Ishikawa (cell line): Measurements from ENCODE around the gene TNFAIP8L3.

Source experiments
- CEBPB ChIP-seq: IDR thresholded peaks from 2 replicates; pipeline ENCODE4 v1.6.1; 2012
- CREB1 ChIP-seq: IDR thresholded peaks from 2 replicates; pipeline ENCODE4 v1.6.1; 2012; ENCODE audit warnings: low read depth
- EGR1 ChIP-seq: IDR thresholded peaks from 2 replicates; pipeline ENCODE4 v1.6.1; 2012
- EP300 ChIP-seq: IDR thresholded peaks from 2 replicates; pipeline ENCODE4 v1.6.1; 2012; ENCODE audit warnings: borderline replicate concordance
- FOXM1 ChIP-seq: IDR thresholded peaks from 2 replicates; pipeline ENCODE4 v1.6.1; 2012; ENCODE audit warnings: low read depth, borderline replicate concordance
- NFIC ChIP-seq: IDR thresholded peaks from 2 replicates; pipeline ENCODE4 v1.6.1; 2012
- RAD21 ChIP-seq: IDR thresholded peaks from 2 replicates; pipeline ENCODE4 v1.6.1; 2012; ENCODE audit warnings: low read depth
- TAF1 ChIP-seq: IDR thresholded peaks from 2 replicates; pipeline ENCODE4 v1.6.1; 2012; ENCODE audit warnings: low read depth, mild to moderate bottlenecking
- TCF12 ChIP-seq: IDR thresholded peaks from 2 replicates; pipeline ENCODE4 v1.6.1; 2012; ENCODE audit warnings: low read depth
- TEAD4 ChIP-seq: IDR thresholded peaks from 2 replicates; pipeline ENCODE4 v1.6.1; 2012
- YY1 ChIP-seq: IDR thresholded peaks from 2 replicates; pipeline ENCODE4 v1.6.1; 2012; ENCODE audit warnings: low read depth
- ZBTB7A ChIP-seq: IDR thresholded peaks from 2 replicates; pipeline ENCODE4 v1.6.1; 2012; ENCODE audit warnings: low read depth
- TF ChIP-seq, protein P1 (sequence below): IDR thresholded peaks from 2 replicates; pipeline ENCODE4 v1.6.1; 2012
- TF ChIP-seq, protein P2 (sequence below): IDR thresholded peaks from 2 replicates; pipeline ENCODE4 v1.6.1; 2012; ENCODE audit warnings: low read depth, mild to moderate bottlenecking
- TF ChIP-seq, protein P3 (sequence below): IDR thresholded peaks from 2 replicates; pipeline ENCODE4 v1.6.1; 2012

Gene TNFAIP8L3

DNA sequence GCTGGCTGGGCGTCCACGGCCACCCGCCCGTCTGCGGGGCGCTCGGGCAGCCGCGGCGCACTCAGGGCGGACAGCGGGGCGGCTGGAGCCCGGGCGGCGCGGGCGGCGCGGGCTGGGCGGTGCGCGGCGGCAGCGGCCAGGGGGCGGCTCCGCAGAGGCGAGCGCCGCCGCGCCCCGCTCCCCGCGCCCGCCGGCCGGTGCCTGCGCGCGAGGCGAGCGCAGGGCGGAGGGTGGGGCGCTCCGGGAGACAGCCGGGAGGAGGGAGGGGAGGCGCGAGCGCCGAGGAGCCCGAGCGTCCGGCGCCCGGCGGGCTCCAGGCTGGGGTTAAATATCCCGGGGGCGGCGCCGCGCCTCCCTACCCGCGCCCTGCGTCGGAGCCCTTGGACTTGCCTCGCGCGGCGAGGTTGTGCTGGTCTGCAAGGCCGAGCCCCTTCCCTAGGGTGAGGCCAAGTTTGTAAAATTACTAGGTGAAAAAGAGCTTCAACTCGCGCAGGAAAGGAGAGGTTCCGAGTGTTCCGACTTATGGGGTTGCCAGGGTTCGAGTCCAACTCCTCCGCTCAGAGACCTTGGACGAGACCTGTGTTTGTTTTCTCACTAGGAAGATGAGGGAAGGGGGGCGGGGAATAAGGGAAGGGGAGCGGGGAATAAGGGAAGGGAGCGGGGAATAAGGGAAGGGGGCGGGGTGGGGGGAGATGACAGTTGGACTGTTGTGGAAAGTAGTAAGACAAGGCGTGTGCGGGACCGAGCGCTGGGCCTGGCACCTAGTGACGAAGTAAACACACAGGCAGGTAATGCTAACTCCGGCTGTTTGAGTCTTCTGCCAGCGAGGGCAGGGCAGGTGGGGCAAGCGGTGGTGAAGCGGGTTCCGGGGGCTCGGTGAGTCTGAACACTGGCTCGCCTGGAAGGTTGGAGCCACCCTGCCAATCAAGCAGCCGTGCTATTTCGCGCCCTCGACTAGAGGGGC lies at the start of gene TNFAIP8L3:
TNFAIP8L3 (minus strand) TSS at position 301 of the 964 bp plus-strand sequence. CDS start 311 bp downstream, outside the sequence.
- TF ChIP-seq TCF12 (no peak), NFIC (no peak)
- TF ChIP-seq, protein P1, sequence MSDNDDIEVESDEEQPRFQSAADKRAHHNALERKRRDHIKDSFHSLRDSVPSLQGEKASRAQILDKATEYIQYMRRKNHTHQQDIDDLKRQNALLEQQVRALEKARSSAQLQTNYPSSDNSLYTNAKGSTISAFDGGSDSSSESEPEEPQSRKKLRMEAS: no peak

DNA sequence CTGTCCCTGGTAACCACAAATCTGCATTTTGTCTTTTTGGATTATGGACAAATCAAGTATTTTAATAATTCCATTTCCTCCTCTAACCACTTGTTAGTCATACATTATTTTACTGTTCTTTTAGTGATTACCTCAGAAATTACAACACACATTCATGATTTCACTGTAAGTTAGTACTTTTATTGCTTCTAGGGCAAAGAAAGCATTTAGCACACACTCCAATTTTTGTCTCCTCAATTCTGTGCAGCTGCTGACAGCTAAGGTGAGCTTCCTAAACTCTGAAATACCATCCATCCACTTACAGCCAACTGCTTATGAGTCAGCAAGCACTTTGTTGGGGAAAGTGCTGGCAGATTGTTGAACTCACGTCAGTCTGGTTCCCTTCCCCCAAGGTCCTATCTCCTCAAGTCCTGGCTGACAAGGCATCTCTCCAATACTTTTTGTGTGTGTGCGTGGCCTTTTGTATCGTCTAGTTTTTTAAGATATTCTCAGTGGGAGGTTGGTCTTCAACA lies 49.4 kb upstream of the TNFAIP8L3 start:
- TF ChIP-seq TCF12 (no peak), TAF1 (no peak), EGR1 (no peak), NFIC (no peak), TEAD4 (no peak), CEBPB (no peak)

DNA sequence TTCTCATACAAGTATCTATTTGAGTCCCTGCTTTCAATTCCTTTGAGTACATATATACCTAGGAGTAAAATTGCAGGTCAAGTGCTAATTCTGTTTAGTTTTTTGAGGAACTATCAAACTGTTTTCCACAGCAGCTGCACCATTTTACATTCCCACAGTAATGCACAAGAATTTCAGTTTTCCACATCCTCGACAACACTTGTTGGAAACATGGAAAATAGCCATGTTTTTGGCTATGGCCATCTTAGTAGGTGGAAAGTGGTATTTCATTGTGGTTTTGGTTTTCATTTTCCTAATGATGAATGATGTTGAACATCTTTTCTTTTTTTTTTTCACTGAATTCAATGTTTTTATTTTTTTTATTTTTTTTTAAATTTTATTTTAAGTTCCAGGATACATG lies 44.4 kb upstream of the TNFAIP8L3 start:
- no peak for TF ChIP-seq FOXM1
- no peak for TF ChIP-seq TAF1
- TF ChIP-seq CREB1: no peak
- TF ChIP-seq, protein P1: no peak
- TF ChIP-seq, protein P2, sequence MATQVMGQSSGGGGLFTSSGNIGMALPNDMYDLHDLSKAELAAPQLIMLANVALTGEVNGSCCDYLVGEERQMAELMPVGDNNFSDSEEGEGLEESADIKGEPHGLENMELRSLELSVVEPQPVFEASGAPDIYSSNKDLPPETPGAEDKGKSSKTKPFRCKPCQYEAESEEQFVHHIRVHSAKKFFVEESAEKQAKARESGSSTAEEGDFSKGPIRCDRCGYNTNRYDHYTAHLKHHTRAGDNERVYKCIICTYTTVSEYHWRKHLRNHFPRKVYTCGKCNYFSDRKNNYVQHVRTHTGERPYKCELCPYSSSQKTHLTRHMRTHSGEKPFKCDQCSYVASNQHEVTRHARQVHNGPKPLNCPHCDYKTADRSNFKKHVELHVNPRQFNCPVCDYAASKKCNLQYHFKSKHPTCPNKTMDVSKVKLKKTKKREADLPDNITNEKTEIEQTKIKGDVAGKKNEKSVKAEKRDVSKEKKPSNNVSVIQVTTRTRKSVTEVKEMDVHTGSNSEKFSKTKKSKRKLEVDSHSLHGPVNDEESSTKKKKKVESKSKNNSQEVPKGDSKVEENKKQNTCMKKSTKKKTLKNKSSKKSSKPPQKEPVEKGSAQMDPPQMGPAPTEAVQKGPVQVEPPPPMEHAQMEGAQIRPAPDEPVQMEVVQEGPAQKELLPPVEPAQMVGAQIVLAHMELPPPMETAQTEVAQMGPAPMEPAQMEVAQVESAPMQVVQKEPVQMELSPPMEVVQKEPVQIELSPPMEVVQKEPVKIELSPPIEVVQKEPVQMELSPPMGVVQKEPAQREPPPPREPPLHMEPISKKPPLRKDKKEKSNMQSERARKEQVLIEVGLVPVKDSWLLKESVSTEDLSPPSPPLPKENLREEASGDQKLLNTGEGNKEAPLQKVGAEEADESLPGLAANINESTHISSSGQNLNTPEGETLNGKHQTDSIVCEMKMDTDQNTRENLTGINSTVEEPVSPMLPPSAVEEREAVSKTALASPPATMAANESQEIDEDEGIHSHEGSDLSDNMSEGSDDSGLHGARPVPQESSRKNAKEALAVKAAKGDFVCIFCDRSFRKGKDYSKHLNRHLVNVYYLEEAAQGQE: no peak
- no peak for TF ChIP-seq NFIC
- no peak for TF ChIP-seq EGR1
- no peak for TF ChIP-seq TCF12

DNA sequence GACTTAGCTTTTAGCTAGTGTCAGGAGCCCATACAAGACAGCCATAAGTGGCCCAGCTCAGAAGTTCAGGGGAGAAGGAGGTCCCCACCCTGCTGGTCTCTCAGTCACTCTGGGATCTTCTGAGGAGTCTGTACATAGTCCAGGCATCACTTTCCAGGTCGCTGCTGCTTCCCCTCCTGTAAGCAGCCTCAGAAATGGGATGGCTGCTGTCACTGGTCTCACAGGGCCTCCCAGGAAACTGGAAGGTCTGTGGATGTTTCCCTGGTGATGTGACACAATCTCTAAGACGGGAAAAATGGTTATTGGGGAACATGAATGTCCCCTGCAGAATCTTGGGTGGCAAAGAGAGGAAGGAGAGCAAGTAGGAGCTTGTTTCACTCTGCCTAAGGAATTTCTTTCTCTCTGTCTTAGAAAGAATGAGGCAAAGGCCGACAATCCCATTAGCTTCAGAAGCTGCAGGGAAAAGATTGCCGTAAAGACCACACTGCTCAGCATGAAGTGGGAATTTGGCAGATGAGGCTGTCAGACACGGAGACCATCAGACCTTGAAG lies 43.2 kb upstream of the TNFAIP8L3 start:
- TF ChIP-seq, protein P2: no peak
- no peak for TF ChIP-seq NFIC
- TF ChIP-seq, protein P3, sequence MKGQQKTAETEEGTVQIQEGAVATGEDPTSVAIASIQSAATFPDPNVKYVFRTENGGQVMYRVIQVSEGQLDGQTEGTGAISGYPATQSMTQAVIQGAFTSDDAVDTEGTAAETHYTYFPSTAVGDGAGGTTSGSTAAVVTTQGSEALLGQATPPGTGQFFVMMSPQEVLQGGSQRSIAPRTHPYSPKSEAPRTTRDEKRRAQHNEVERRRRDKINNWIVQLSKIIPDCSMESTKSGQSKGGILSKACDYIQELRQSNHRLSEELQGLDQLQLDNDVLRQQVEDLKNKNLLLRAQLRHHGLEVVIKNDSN: no peak
- TF ChIP-seq CEBPB: no peak
- no peak for TF ChIP-seq TAF1
- TF ChIP-seq, protein P1: no peak

DNA sequence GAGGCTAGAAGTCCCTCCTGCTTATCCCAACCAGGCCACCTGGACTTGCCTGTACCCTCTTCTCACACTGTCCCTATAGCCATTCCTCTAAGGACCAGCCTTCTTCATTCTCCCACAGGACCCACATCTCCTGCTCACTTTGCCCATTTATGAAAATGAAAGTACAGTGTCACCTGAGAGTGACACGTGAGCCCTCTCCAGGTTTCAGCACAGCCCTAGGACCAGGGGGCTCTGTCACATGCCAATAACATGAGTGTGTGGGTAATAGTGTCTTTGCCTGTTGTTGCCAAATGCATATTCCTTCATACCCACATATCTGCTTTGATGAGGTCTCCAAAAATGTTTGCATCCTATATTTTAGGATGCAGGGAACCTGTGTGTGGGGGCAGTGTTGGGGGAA lies 42.3 kb upstream of the TNFAIP8L3 start:
- TF ChIP-seq, protein P3: no peak
- no peak for TF ChIP-seq NFIC
- no peak for TF ChIP-seq EGR1
- TF ChIP-seq TCF12: no peak
- TF ChIP-seq EP300: no peak
- TF ChIP-seq CEBPB: no peak
- TF ChIP-seq, protein P2: no peak
- TF ChIP-seq, protein P1: no peak
- TF ChIP-seq TAF1: no peak
- TF ChIP-seq ZBTB7A: no peak
- TF ChIP-seq RAD21: no peak
- TF ChIP-seq CREB1: no peak
- TF ChIP-seq TEAD4: no peak
- no peak for TF ChIP-seq YY1
- no peak for TF ChIP-seq FOXM1
